HepG2 (cell line): Measurements from ENCODE around the gene CDH23. TPM values are rescaled to one million over a fixed set of nuclear protein-coding genes. Genes with fewer than 3 reads are reported as not detected.

Source experiments
- ATAC-seq: fragments of 200-7000 bp; cut with Tn5 transposase; 3 replicates; pipeline ENCODE4 v1.9.1; 2020; ENCODE audit warnings: mild to moderate bottlenecking, moderate library complexity
- BruUV-seq: library from RNA; stranded (reverse); fragments of 400-500 nt; replicated peaks from 2 replicates; lab custom pipeline; 2021; lab: Mats Ljungman, UMichigan
- CTCF ChIA-PET: fragments of 300-600 bp; formaldehyde crosslinking; extraction: SDS; loops from one replicate; lab custom pipeline; 2021; ENCODE audit warnings: low total read pairs, inconsistent platforms, low intra/inter-chr PET ratio; lab: Yijun Ruan, JAX
- POLR2A ChIA-PET: fragments of 350-600 bp; sonication (Branson Sonifier 250); formaldehyde crosslinking; loops from one replicate; lab custom pipeline; 2020; ENCODE audit warnings: antibody characterized with exemption, inconsistent platforms; lab: Yijun Ruan, JAX
- DNase-seq: peaks from one replicate; pipeline ENCODE4 v3.0.0-alpha.2; 2015; ENCODE audit warnings: low spot score
- FAIRE-seq: peaks from 3 replicates; lab custom pipeline; 2011; peaks lifted over from hg19 to GRCh38; lab: Jason Lieb, UNC
- H2AFZ ChIP-seq: one replicate; pipeline ENCODE4 v1.6.1; 2011; ENCODE audit warnings: low read length, inconsistent platforms
- H3K27ac ChIP-seq: fragments of 300-600 bp; 3 replicates; pipeline ENCODE4 v1.8.0; 2011; ENCODE audit warnings: mixed run types, mild to moderate bottlenecking, mixed read lengths, low read length, inconsistent platforms; ENCODE audit not compliant: insufficient read depth; ENCODE audit errors: extremely low read length
- H3K27me3 ChIP-seq, 2 experiments: fragments of 200-600 bp in 1 of 2; 2 replicates in 1 of 2; 3 replicates in 1 of 2; pipeline versions ENCODE4 v1.6.0 to v1.8.0; 2011; ENCODE audit warnings: low read length in 2 of 2, mild to moderate bottlenecking in 2 of 2, moderate library complexity in 2 of 2, inconsistent platforms in 1 of 2; ENCODE audit not compliant: insufficient read depth in 2 of 2, control insufficient read depth in 1 of 2
- H3K36me3 ChIP-seq, 2 experiments: fragments of 200-600 bp in 1 of 2; replicated peaks in 1 of 2; 2 replicates in 1 of 2; 3 replicates in 1 of 2; pipeline versions ENCODE4 v1.5.1 to v1.8.0; 2011; ENCODE audit warnings: low read length in 2 of 2, inconsistent platforms in 1 of 2; ENCODE audit not compliant: insufficient read depth in 2 of 2, control insufficient read depth in 1 of 2
- H3K4me1 ChIP-seq: 2 replicates; pipeline ENCODE4 v1.5.1; 2012; ENCODE audit warnings: low read length, inconsistent platforms; ENCODE audit not compliant: insufficient read depth
- H3K4me2 ChIP-seq: 2 replicates; pipeline ENCODE4 v1.6.0; 2011; ENCODE audit warnings: low read depth, low read length, inconsistent platforms
- H3K4me3 ChIP-seq, 3 experiments: fragments of 200-600 bp in 1 of 3; sonication (generic), shearing (Covaris generic) in 1 of 3; replicated peaks in 1 of 3; 2 replicates each; pipeline ENCODE4 v1.5.1; 2011 to 2016; ENCODE audit warnings: low read length in 3 of 3, inconsistent platforms in 2 of 3, low read depth in 2 of 3, mild to moderate bottlenecking in 2 of 3, control low read depth in 1 of 3, mixed read lengths in 1 of 3; ENCODE audit not compliant: insufficient read depth in 1 of 3
- H3K79me2 ChIP-seq: one replicate; pipeline ENCODE4 v1.6.1; 2011; ENCODE audit warnings: low read length, inconsistent platforms; ENCODE audit not compliant: insufficient read depth
- H3K9ac ChIP-seq: 2 replicates; pipeline ENCODE4 v1.6.0; 2011; ENCODE audit warnings: mild to moderate bottlenecking, low read depth, low read length, inconsistent platforms; ENCODE audit not compliant: insufficient read depth
- H3K9me3 ChIP-seq: 2 replicates; pipeline ENCODE4 v1.5.1; 2012; ENCODE audit warnings: mild to moderate bottlenecking, low read length
- H4K20me1 ChIP-seq: 2 replicates; pipeline ENCODE4 v1.6.0; 2011; ENCODE audit warnings: inconsistent platforms, mild to moderate bottlenecking, low read length, moderate library complexity; ENCODE audit not compliant: insufficient read depth
- MED8 ChIP-seq: sonication (generic); formaldehyde crosslinking; IDR thresholded peaks from 2 replicates; pipeline ENCODE4 v1.8.1; 2023; ENCODE audit warnings: mild to moderate bottlenecking, missing genetic modification reagents; ENCODE audit not compliant: insufficient replicate concordance
- MYNN ChIP-seq: sonication (generic); formaldehyde crosslinking; IDR thresholded peaks from 2 replicates; pipeline ENCODE4 v1.4.0; 2020; ENCODE audit warnings: mild to moderate bottlenecking, low read depth, missing genetic modification reagents
- PCBP2 ChIP-seq: fragments of 200-400 bp; formaldehyde crosslinking; optimal IDR thresholded peaks from 2 replicates; pipeline ENCODE3; 2018; ENCODE audit warnings: low read length, low read depth; ENCODE audit not compliant: poor library complexity, severe bottlenecking
- SMARCC2 ChIP-seq: fragments of 450-650 bp; IDR thresholded peaks from 2 replicates; pipeline ENCODE4 v1.6.1; 2017; ENCODE audit warnings: antibody characterized with exemption, mild to moderate bottlenecking
- ZNF33B ChIP-seq: sonication (generic); formaldehyde crosslinking; IDR thresholded peaks from 2 replicates; pipeline ENCODE4 v1.5.1; 2020; ENCODE audit warnings: mild to moderate bottlenecking, missing genetic modification reagents
- ZNF441 ChIP-seq: sonication (generic); formaldehyde crosslinking; IDR thresholded peaks from 2 replicates; pipeline ENCODE4 v1.7.0; 2021; ENCODE audit warnings: missing genetic modification reagents, borderline replicate concordance
- ZNF562 ChIP-seq: sonication (generic); formaldehyde crosslinking; IDR thresholded peaks from 2 replicates; pipeline ENCODE4 v1.8.0; 2022; ENCODE audit warnings: missing genetic modification reagents, borderline replicate concordance
- ZSCAN21 ChIP-seq: sonication (generic); formaldehyde crosslinking; IDR thresholded peaks from 2 replicates; pipeline ENCODE4 v1.8.0; 2022; ENCODE audit warnings: mild to moderate bottlenecking, missing genetic modification reagents, moderate library complexity, borderline replicate concordance
- ZSCAN22 ChIP-seq: sonication (generic); formaldehyde crosslinking; IDR thresholded peaks from 2 replicates; pipeline ENCODE4 v1.4.0; 2020; ENCODE audit warnings: mild to moderate bottlenecking, missing genetic modification reagents
- WGBS: methylation state at CpG from one replicate; pipeline ENCODE4 v1.1.6; 2017; ENCODE audit warnings: low lambda C conversion rate; 5-methylcytosine and 5-hydroxymethylcytosine counted together
- in situ Hi-C: cut with HindIII; loops from 2 replicates; pipeline ENCODE4 v1.10.0; 2017; ENCODE audit warnings: low pct_unique_long_range_greater_than_20kb; ENCODE audit not compliant: extremely low pct_ligation_motif_present
- intact Hi-C: fragments of 100-400 bp; cut with micrococcal nuclease; formaldehyde crosslinking; loops from one replicate; pipeline ENCODE4 v1.10.0; 2022; ENCODE audit not compliant: unreplicated experiment
- polyA plus RNA-seq, 8 experiments: library from polyadenylated mRNA; depleted of rRNA in 3 of 8; stranded (reverse) in 7 of 8; unstranded in 1 of 8; fragments of >200 nt; fragmentation: Illumina TruSeq in 4 of 8; extraction: Trizol in 4 of 8; gene quantifications; 2 replicates each; pipeline versions ENCODE4 v1.2.1 to v1.2.3, GENCODE V29; 2011 to 2016; ENCODE audit warnings: low read depth in 4 of 8, missing spikeins in 1 of 8, mixed read lengths in 1 of 8; ENCODE audit not compliant: insufficient read depth in 1 of 8
- total RNA-seq, 5 experiments: library from RNA; depleted of rRNA; stranded (reverse); fragments of >200 nt; fragmentation: Illumina TruSeq; extraction: Trizol; gene quantifications; 2 replicates each; pipeline ENCODE4 v1.2.3, GENCODE V29; 2016; ENCODE audit warnings: low read depth in 1 of 5
- TF ChIP-seq, protein P1 (sequence below): fragments of 450-650 bp; IDR thresholded peaks from 2 replicates; pipeline ENCODE4 v1.6.1; 2016
- TF ChIP-seq, protein P2 (sequence below): sonication (generic); formaldehyde crosslinking; IDR thresholded peaks from 2 replicates; pipeline ENCODE4 v1.5.0; 2020; ENCODE audit warnings: missing genetic modification reagents
- TF ChIP-seq, protein P3 (sequence below): sonication (generic); formaldehyde crosslinking; IDR thresholded peaks from 2 replicates; pipeline ENCODE4 v1.4.0; 2020; ENCODE audit warnings: low read depth, mild to moderate bottlenecking, missing genetic modification reagents
- TF ChIP-seq, protein P4 (sequence below): sonication (generic); formaldehyde crosslinking; IDR thresholded peaks from 2 replicates; pipeline ENCODE4 v1.4.0; 2020; ENCODE audit warnings: low read depth, missing genetic modification reagents

The CDH23 gene
- total and polyA plus RNA-seq, 2 of the 13 experiments (the other 11 are each of a cell fraction or from before 2014, with no cell fraction given) = 0.13 TPM; not detected in 1

DNA sequence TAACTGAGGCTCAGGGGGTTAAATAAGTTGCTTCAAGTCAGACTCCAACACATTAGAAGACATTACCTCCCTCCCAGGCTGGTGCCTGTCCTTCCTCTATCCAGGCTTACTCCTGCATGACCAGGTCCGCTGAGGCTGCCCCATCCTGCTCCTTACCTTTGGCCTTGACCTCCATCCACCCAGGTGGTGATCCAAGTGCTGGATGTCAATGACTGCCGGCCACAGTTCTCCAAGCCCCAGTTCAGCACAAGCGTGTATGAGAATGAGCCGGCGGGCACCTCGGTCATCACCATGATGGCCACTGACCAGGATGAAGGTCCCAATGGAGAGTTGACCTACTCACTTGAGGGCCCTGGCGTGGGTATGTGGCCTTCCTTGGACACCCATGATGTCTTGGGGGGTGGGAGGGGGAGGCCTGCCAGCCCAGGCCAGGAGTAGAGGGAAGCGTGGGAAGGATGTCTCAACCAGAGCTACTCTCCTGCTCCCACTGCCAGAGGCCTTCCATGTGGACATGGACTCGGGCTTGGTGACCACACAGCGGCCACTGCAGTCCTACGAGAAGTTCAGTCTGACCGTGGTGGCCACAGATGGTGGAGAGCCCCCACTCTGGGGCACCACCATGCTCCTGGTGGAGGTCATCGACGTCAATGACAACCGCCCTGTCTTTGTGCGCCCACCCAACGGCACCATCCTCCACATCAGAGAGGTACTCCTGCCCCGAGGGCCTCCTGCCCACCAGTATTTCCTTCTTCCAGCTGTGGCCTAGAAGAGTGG is 406.2 kb downstream of the CDH23 start:
- WGBS = 60% methylated on average over 10 of the region's 18 CpGs
- TF ChIP-seq, protein P1, sequence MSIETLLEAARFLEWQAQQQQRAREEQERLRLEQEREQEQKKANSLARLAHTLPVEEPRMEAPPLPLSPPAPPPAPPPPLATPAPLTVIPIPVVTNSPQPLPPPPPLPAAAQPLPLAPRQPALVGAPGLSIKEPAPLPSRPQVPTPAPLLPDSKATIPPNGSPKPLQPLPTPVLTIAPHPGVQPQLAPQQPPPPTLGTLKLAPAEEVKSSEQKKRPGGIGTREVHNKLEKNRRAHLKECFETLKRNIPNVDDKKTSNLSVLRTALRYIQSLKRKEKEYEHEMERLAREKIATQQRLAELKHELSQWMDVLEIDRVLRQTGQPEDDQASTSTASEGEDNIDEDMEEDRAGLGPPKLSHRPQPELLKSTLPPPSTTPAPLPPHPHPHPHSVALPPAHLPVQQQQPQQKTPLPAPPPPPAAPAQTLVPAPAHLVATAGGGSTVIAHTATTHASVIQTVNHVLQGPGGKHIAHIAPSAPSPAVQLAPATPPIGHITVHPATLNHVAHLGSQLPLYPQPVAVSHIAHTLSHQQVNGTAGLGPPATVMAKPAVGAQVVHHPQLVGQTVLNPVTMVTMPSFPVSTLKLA = no peak
- no peak for TF ChIP-seq MED8 (CRISPR knock-in tag)
- no peak for TF ChIP-seq ZSCAN21 (CRISPR knock-in tag)
- no peak for TF ChIP-seq ZNF562 (CRISPR knock-in tag)
- no peak for TF ChIP-seq PCBP2
- no peak for TF ChIP-seq MYNN (CRISPR knock-in tag)
- no peak for TF ChIP-seq ZNF33B (CRISPR knock-in tag)
- no peak for TF ChIP-seq ZSCAN22 (CRISPR knock-in tag)
- TF ChIP-seq, protein P2, sequence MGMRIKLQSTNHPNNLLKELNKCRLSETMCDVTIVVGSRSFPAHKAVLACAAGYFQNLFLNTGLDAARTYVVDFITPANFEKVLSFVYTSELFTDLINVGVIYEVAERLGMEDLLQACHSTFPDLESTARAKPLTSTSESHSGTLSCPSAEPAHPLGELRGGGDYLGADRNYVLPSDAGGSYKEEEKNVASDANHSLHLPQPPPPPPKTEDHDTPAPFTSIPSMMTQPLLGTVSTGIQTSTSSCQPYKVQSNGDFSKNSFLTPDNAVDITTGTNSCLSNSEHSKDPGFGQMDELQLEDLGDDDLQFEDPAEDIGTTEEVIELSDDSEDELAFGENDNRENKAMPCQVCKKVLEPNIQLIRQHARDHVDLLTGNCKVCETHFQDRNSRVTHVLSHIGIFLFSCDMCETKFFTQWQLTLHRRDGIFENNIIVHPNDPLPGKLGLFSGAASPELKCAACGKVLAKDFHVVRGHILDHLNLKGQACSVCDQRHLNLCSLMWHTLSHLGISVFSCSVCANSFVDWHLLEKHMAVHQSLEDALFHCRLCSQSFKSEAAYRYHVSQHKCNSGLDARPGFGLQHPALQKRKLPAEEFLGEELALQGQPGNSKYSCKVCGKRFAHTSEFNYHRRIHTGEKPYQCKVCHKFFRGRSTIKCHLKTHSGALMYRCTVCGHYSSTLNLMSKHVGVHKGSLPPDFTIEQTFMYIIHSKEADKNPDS (CRISPR knock-in tag) = no peak
- no peak for TF ChIP-seq SMARCC2
- TF ChIP-seq, protein P3, sequence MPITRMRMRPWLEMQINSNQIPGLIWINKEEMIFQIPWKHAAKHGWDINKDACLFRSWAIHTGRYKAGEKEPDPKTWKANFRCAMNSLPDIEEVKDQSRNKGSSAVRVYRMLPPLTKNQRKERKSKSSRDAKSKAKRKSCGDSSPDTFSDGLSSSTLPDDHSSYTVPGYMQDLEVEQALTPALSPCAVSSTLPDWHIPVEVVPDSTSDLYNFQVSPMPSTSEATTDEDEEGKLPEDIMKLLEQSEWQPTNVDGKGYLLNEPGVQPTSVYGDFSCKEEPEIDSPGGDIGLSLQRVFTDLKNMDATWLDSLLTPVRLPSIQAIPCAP (CRISPR knock-in tag) = no peak
- no peak for TF ChIP-seq ZNF441 (CRISPR knock-in tag)
- TF ChIP-seq, protein P4, sequence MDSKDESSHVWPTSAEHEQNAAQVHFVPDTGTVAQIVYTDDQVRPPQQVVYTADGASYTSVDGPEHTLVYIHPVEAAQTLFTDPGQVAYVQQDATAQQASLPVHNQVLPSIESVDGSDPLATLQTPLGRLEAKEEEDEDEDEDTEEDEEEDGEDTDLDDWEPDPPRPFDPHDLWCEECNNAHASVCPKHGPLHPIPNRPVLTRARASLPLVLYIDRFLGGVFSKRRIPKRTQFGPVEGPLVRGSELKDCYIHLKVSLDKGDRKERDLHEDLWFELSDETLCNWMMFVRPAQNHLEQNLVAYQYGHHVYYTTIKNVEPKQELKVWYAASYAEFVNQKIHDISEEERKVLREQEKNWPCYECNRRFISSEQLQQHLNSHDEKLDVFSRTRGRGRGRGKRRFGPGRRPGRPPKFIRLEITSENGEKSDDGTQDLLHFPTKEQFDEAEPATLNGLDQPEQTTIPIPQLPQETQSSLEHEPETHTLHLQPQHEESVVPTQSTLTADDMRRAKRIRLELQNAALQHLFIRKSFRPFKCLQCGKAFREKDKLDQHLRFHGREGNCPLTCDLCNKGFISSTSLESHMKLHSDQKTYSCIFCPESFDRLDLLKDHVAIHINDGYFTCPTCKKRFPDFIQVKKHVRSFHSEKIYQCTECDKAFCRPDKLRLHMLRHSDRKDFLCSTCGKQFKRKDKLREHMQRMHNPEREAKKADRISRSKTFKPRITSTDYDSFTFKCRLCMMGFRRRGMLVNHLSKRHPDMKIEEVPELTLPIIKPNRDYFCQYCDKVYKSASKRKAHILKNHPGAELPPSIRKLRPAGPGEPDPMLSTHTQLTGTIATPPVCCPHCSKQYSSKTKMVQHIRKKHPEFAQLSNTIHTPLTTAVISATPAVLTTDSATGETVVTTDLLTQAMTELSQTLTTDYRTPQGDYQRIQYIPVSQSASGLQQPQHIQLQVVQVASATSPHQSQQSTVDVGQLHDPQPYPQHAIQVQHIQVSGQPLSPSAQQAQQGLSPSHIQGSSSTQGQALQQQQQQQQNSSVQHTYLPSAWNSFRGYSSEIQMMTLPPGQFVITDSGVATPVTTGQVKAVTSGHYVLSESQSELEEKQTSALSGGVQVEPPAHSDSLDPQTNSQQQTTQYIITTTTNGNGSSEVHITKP = no peak
- Histone ChIP-seq H3K4me1 (peaks cover 17% of the 10 kb centered on the region), H3K27me3 (peaks cover 5 to 19% of the 10 kb centered on the region in 2 experiments; a peak in 4 of 5 replicates), H3K9me3 (no peaks in the 10 kb centered on the region), H3K27ac (no peak overlapping the region), H4K20me1 (no peaks in the 10 kb centered on the region), H2AFZ (no peak overlapping the region), H3K4me3 (no peak overlapping the region), H3K4me2 (no peak overlapping the region), H3K36me3 (no peaks in the 10 kb centered on the region), H3K9ac (no peak overlapping the region), H3K79me2 (no peaks in the 10 kb centered on the region)
- ATAC-seq (no peak), FAIRE-seq (no peak), DNase-seq (no peak)
- intact Hi-C loops (no loop called here), in situ Hi-C loops (no loop called here)
- ChIA-PET POLR2A (no interaction called here), CTCF (no interaction called here)
- BruUV-seq = no TSS peak
